ENCODE results near the gene CALHM5.

DNA sequence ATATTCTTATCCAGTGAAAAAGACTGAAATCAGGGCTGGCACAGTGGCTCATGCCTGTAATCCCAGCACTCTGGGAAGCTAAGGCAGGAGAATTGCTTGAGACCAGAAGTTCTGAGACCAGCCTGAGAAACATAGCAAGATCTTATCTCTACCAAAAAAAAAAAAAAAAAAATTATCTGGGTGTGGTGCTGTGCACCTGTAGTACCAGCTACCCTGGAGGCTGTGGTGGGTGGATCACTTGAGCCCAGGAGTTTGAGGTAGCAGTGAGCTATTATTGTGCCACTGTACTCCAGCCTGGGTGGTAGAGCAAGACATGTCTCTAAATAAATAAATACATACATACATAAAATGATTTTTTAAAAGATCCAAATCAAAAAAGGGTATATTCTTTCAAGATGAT, 43.9 kb upstream of the CALHM5 start:
- TF ChIP-seq, protein P1, sequence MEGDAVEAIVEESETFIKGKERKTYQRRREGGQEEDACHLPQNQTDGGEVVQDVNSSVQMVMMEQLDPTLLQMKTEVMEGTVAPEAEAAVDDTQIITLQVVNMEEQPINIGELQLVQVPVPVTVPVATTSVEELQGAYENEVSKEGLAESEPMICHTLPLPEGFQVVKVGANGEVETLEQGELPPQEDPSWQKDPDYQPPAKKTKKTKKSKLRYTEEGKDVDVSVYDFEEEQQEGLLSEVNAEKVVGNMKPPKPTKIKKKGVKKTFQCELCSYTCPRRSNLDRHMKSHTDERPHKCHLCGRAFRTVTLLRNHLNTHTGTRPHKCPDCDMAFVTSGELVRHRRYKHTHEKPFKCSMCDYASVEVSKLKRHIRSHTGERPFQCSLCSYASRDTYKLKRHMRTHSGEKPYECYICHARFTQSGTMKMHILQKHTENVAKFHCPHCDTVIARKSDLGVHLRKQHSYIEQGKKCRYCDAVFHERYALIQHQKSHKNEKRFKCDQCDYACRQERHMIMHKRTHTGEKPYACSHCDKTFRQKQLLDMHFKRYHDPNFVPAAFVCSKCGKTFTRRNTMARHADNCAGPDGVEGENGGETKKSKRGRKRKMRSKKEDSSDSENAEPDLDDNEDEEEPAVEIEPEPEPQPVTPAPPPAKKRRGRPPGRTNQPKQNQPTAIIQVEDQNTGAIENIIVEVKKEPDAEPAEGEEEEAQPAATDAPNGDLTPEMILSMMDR (conservative IDR thresholded peaks at IDR 0.05; ENCODE audit: low read length): no peak
- no peak for TF ChIP-seq EZH2phosphoT487 (IDR thresholded peaks at IDR 0.05; ENCODE audit: borderline replicate concordance)
